ENCODE data around the gene QSOX1.
A peak's percentile ranks its signal among the peaks of the same experiment; 100 is the strongest.

Gene QSOX1

DNA sequence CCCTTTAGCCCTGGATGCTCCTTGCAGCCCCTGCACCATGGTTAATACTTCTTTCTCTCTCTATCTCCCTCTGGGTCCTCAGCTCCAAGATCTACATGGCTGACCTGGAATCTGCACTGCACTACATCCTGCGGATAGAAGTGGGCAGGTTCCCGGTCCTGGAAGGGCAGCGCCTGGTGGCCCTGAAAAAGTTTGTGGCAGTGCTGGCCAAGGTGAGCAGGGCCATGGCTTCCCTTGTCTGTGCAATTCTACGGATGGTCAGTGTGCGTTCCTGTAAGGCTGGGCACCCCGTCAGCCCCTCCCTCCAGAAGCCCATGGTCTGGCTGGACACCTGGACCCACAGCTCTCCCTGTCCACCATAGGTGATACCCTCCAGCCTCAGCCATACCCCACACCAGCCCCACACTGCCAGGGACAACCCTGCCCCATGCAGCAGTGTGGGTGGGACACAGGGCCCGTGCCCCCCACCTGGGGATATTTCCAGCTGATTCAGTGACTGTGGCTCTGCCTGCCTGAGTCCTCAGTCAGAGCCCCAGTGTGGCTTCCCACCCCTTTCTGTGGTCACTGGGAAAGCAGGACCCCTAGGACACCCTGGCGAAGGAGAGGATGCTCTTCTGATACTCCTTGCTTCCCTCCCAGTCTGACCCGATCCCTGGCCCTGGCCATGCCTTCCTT is 31.4 kb downstream of the QSOX1 start:
- no peak overlapping the region for H3K4me3 ChIP-seq (ENCODE audit: low read length)
- no peak overlapping the region for H3K27ac ChIP-seq (ENCODE audit: low read length)
- H3K9me3 ChIP-seq (ENCODE audit: insufficient read depth, low read length): no peaks in the 10 kb centered on the region
- H3K4me2 ChIP-seq (ENCODE audit: low read length): no peak overlapping the region
- H3K27me3 ChIP-seq (ENCODE audit: low read depth, low read length): no peaks in the 10 kb centered on the region
- H3K4me1 ChIP-seq (ENCODE audit: low read length): no peaks in the 10 kb centered on the region
- no peaks in the 10 kb centered on the region for H4K20me1 ChIP-seq (ENCODE audit: insufficient read depth, low read length)
- H3K36me3 ChIP-seq (replicated peaks; ENCODE audit: low read depth, low read length): no peaks in the 10 kb centered on the region
- no peak overlapping the region for H3K9ac ChIP-seq (ENCODE audit: low read length)
- H2AFZ ChIP-seq (ENCODE audit: low read depth, low read length): no peak overlapping the region
- H3K79me2 ChIP-seq (ENCODE audit: low read length): no peaks in the 10 kb centered on the region
- TF ChIP-seq EZH2phosphoT487 (IDR thresholded peaks at IDR 0.05; ENCODE audit: low read depth): no peak
- TF ChIP-seq, protein P1, sequence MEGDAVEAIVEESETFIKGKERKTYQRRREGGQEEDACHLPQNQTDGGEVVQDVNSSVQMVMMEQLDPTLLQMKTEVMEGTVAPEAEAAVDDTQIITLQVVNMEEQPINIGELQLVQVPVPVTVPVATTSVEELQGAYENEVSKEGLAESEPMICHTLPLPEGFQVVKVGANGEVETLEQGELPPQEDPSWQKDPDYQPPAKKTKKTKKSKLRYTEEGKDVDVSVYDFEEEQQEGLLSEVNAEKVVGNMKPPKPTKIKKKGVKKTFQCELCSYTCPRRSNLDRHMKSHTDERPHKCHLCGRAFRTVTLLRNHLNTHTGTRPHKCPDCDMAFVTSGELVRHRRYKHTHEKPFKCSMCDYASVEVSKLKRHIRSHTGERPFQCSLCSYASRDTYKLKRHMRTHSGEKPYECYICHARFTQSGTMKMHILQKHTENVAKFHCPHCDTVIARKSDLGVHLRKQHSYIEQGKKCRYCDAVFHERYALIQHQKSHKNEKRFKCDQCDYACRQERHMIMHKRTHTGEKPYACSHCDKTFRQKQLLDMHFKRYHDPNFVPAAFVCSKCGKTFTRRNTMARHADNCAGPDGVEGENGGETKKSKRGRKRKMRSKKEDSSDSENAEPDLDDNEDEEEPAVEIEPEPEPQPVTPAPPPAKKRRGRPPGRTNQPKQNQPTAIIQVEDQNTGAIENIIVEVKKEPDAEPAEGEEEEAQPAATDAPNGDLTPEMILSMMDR (IDR thresholded peaks at IDR 0.05; ENCODE audit: low read depth, low read length): no peak

- H3K9me3 ChIP-seq (ENCODE audit: insufficient read depth, low read length): no peaks in the 10 kb centered on the region
- no peaks in the 10 kb centered on the region for H3K36me3 ChIP-seq (replicated peaks; ENCODE audit: low read depth, low read length)
- no peaks in the 10 kb centered on the region for H3K79me2 ChIP-seq (ENCODE audit: low read length)
- no peak overlapping the region for H3K27ac ChIP-seq (ENCODE audit: low read length)
- no peak overlapping the region for H2AFZ ChIP-seq (ENCODE audit: low read depth, low read length)
- H3K27me3 ChIP-seq (ENCODE audit: low read depth, low read length): no peaks in the 10 kb centered on the region
- no peaks in the 10 kb centered on the region for H4K20me1 ChIP-seq (ENCODE audit: insufficient read depth, low read length)
- H3K4me3 ChIP-seq (ENCODE audit: low read length): no peak overlapping the region
- TF ChIP-seq EZH2phosphoT487 (IDR thresholded peaks at IDR 0.05; ENCODE audit: low read depth): no peak
- H3K4me2 ChIP-seq (ENCODE audit: low read length): no peak overlapping the region
- H3K4me1 ChIP-seq (ENCODE audit: low read length): no peaks in the 10 kb centered on the region
- H3K9ac ChIP-seq (ENCODE audit: low read length): no peak overlapping the region
These were observed 32.2 kb downstream of the QSOX1 start for GRCh38 chr1:180186831-180187230.

- no peaks in the 10 kb centered on the region for H3K36me3 ChIP-seq (replicated peaks; ENCODE audit: low read depth, low read length)
- H3K4me2 ChIP-seq (ENCODE audit: low read length): no peak overlapping the region
- H3K9ac ChIP-seq (ENCODE audit: low read length): no peak overlapping the region
- TF ChIP-seq, protein P1 (IDR thresholded peaks at IDR 0.05; ENCODE audit: low read depth, low read length): no peak
- TF ChIP-seq EZH2phosphoT487 (IDR thresholded peaks at IDR 0.05; ENCODE audit: low read depth): no peak
- no peaks in the 10 kb centered on the region for H3K9me3 ChIP-seq (ENCODE audit: insufficient read depth, low read length)
- no peaks in the 10 kb centered on the region for H3K79me2 ChIP-seq (ENCODE audit: low read length)
- no peak overlapping the region for H2AFZ ChIP-seq (ENCODE audit: low read depth, low read length)
- no peaks in the 10 kb centered on the region for H3K27me3 ChIP-seq (ENCODE audit: low read depth, low read length)
- H3K4me3 ChIP-seq (ENCODE audit: low read length): no peak overlapping the region
- H3K4me1 ChIP-seq (ENCODE audit: low read length): no peaks in the 10 kb centered on the region
- no peak overlapping the region for H3K27ac ChIP-seq (ENCODE audit: low read length)
- H4K20me1 ChIP-seq (ENCODE audit: insufficient read depth, low read length): no peaks in the 10 kb centered on the region
These were observed 33.0 kb downstream of the QSOX1 start for GRCh38 chr1:180187626-180188025.

DNA sequence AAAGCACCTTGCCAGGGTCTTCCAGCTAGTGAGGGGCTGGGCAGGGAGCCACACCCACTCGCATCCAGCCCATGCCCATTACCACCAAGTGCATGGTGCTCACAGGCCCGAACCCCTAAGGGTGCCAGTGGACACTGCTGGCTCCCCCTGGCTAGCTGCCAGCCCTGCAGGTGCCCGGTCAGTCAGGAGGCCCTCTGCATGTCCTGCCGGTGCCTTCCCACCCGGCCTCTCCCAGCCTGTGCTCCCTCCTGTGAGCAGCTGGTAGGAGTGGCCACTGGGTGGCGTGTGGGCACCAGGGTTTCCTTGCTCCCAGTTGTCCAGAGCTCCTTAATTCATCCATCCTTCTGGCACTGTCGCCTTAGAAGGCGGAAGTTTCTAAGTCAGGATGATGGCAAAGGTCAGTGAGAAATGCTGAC is 33.4 kb downstream of the QSOX1 start:
- Histone ChIP-seq H3K79me2 (ENCODE audit: low read length) (no peaks in the 10 kb centered on the region), H3K4me2 (ENCODE audit: low read length) (no peak overlapping the region), H3K4me1 (ENCODE audit: low read length) (no peaks in the 10 kb centered on the region), H4K20me1 (ENCODE audit: insufficient read depth, low read length) (no peaks in the 10 kb centered on the region), H3K36me3 (replicated peaks; ENCODE audit: low read depth, low read length) (no peaks in the 10 kb centered on the region), H2AFZ (ENCODE audit: low read depth, low read length) (no peak overlapping the region), H3K4me3 (ENCODE audit: low read length) (no peak overlapping the region), H3K27ac (ENCODE audit: low read length) (no peak overlapping the region), H3K9ac (ENCODE audit: low read length) (no peak overlapping the region), H3K27me3 (ENCODE audit: low read depth, low read length) (no peaks in the 10 kb centered on the region), H3K9me3 (ENCODE audit: insufficient read depth, low read length) (no peaks in the 10 kb centered on the region)
- TF ChIP-seq, protein P1 (IDR thresholded peaks at IDR 0.05; ENCODE audit: low read depth, low read length): peak; percentile 95
- TF ChIP-seq EZH2phosphoT487 (IDR thresholded peaks at IDR 0.05; ENCODE audit: low read depth): no peak

All from OCI-LY3 (cell line).